HCT116 (cell line): ENCODE results near the gene FOXD3. TPM values are rescaled to one million over a fixed set of nuclear protein-coding genes. Genes with fewer than 3 reads are reported as not detected.

Source experiments
- ATAC-seq: fragments of 200-7000 bp; cut with Tn5 transposase; 2 replicates; pipeline ENCODE4 v1.9.1; 2020; ENCODE audit warnings: mild to moderate bottlenecking, moderate library complexity
- BruUV-seq: library from RNA; stranded (reverse); fragments of 400-500 nt; replicated peaks from 2 replicates; lab custom pipeline; 2021; lab: Mats Ljungman, UMichigan
- CTCF ChIA-PET: fragments of 300-600 bp; sonication (Branson Sonifier 250); formaldehyde crosslinking; loops from one replicate; lab custom pipeline; 2021; ENCODE audit warnings: antibody characterized with exemption; lab: Charles Lee
- POLR2A ChIA-PET: fragments of 300-600, 350-600 bp; sonication (Branson Sonifier 250); formaldehyde crosslinking; loops from one replicate; lab custom pipeline; 2021; ENCODE audit warnings: antibody characterized with exemption; lab: Charles Lee
- RAD21 ChIA-PET, 2 experiments: fragments of 300-600 bp; sonication (Branson Sonifier 250); formaldehyde crosslinking; loops; one replicate each; lab custom pipeline; 2023; ENCODE audit warnings: low total read pairs in 2 of 2; ENCODE audit not compliant: uncharacterized antibody in 2 of 2, unreplicated experiment in 2 of 2, low non-redundant PET in 1 of 2; lab: Charles Lee
- DNase-seq: peaks from one replicate; pipeline ENCODE4 v3.0.0-alpha.2; 2010; ENCODE audit warnings: low read depth, low spot score
- H2AFZ ChIP-seq: fragments of 200-600 bp; shearing (Covaris generic), sonication (generic); 2 replicates; pipeline ENCODE4 v1.6.1; 2017; ENCODE audit warnings: low read depth, mixed run types, mixed read lengths, antibody characterized with exemption, low read length; ENCODE audit not compliant: poor library complexity, severe bottlenecking
- H3K27ac ChIP-seq: 2 replicates; pipeline ENCODE4 v1.5.1; 2012; ENCODE audit warnings: low read depth, low read length
- H3K27me3 ChIP-seq: fragments of 200-600 bp; sonication (generic); 2 replicates; pipeline ENCODE4 v1.6.1; 2016; ENCODE audit warnings: mixed run types, low read length, mixed read lengths; ENCODE audit not compliant: insufficient read depth
- H3K36me3 ChIP-seq, 2 experiments: fragments of 200-500 bp in 1 of 2; fragments of 200-600 bp in 1 of 2; sonication (Bioruptor generic) in 1 of 2; sonication (generic) in 1 of 2; 2 replicates each; pipeline versions ENCODE4 v1.5.1 to v1.6.1; 2014 to 2016; ENCODE audit warnings: low read length in 2 of 2, inconsistent platforms in 1 of 2, mixed read lengths in 1 of 2, mixed run types in 1 of 2; ENCODE audit not compliant: insufficient read depth in 2 of 2, control insufficient read depth in 1 of 2
- H3K4me1 ChIP-seq, 2 experiments: fragments of 200-600 bp in 1 of 2; sonication (generic) in 1 of 2; 2 replicates each; pipeline versions ENCODE4 v1.5.1 to v1.6.1; 2012 to 2017; ENCODE audit warnings: low read length in 2 of 2, inconsistent platforms in 1 of 2, mild to moderate bottlenecking in 1 of 2, mixed read lengths in 1 of 2, mixed run types in 1 of 2, moderate library complexity in 1 of 2; ENCODE audit not compliant: insufficient read depth in 2 of 2, control insufficient read depth in 1 of 2
- H3K4me2 ChIP-seq: fragments of 200-600 bp; sonication (generic); 2 replicates; pipeline ENCODE4 v1.6.1; 2017; ENCODE audit warnings: mixed run types, low read length, mixed read lengths
- H3K4me3 ChIP-seq, 2 experiments: fragments of 200-600 bp in 1 of 2; sonication (generic) in 1 of 2; replicated peaks in 1 of 2; 2 replicates each; pipeline ENCODE4 v1.5.1; 2011 to 2016; ENCODE audit warnings: low read length in 2 of 2, control low read depth in 1 of 2, low read depth in 1 of 2, mild to moderate bottlenecking in 1 of 2, mixed read lengths in 1 of 2, mixed run types in 1 of 2
- H3K79me2 ChIP-seq: fragments of 200-600 bp; sonication (generic); 2 replicates; pipeline ENCODE4 v1.6.1; 2017; ENCODE audit warnings: mild to moderate bottlenecking, mixed run types, low read length, moderate library complexity, mixed read lengths; ENCODE audit not compliant: insufficient read depth
- H3K9ac ChIP-seq: fragments of 200-600 bp; sonication (generic); 2 replicates; pipeline ENCODE4 v1.6.1; 2016; ENCODE audit warnings: low read length, mixed read lengths
- H3K9me2 ChIP-seq: fragments of 200-600 bp; sonication (generic), shearing (Covaris generic); 2 replicates; pipeline ENCODE4 v1.6.1; 2017; ENCODE audit warnings: mixed run types, mild to moderate bottlenecking, moderate library complexity; ENCODE audit not compliant: insufficient read depth
- H3K9me3 ChIP-seq, 2 experiments: fragments of 200-500 bp in 1 of 2; fragments of 200-600 bp in 1 of 2; sonication (Bioruptor generic) in 1 of 2; sonication (generic) in 1 of 2; 2 replicates each; pipeline ENCODE4 v1.6.1; 2014 to 2017; ENCODE audit warnings: low read length in 2 of 2, mixed read lengths in 2 of 2, inconsistent platforms in 1 of 2, low read depth in 1 of 2, mild to moderate bottlenecking in 1 of 2, mixed run types in 1 of 2, moderate library complexity in 1 of 2; ENCODE audit not compliant: control insufficient read depth in 1 of 2, insufficient read depth in 1 of 2
- H4K20me1 ChIP-seq: fragments of 200-600 bp; sonication (generic), shearing (Covaris generic); 2 replicates; pipeline ENCODE4 v1.6.1; 2017; ENCODE audit warnings: mixed run types, mild to moderate bottlenecking, moderate library complexity; ENCODE audit not compliant: insufficient read depth
- CBX3 ChIP-seq: IDR thresholded peaks from 2 replicates; pipeline ENCODE4 v1.6.1; 2012; ENCODE audit warnings: low read depth
- FOSL1 ChIP-seq: IDR thresholded peaks from 2 replicates; pipeline ENCODE4 v1.6.1; 2012; ENCODE audit warnings: low read depth
- TCF7L2 ChIP-seq: IDR thresholded peaks from 2 replicates; pipeline ENCODE4 v1.7.0; 2011; ENCODE audit warnings: borderline replicate concordance, inconsistent platforms; ENCODE audit not compliant: insufficient read depth, insufficient read length; ENCODE audit errors: extremely low read depth
- YY1 ChIP-seq: IDR thresholded peaks from 2 replicates; pipeline ENCODE4 v1.6.1; 2011; ENCODE audit warnings: low read length, low read depth, moderate library complexity, mild to moderate bottlenecking; ENCODE audit not compliant: insufficient replicate concordance; ENCODE audit errors: extremely low read depth
- intact Hi-C: fragments of 100-400 bp; cut with micrococcal nuclease; formaldehyde crosslinking; loops from 2 replicates; pipeline ENCODE4 v1.10.0; 2022
- total RNA-seq: library from RNA; stranded (reverse); gene quantifications from one replicate; pipeline ENCODE4 v1.2.1, GENCODE V29; 2021; ENCODE audit not compliant: unreplicated experiment
- TF ChIP-seq, protein P1 (sequence below): IDR thresholded peaks from 2 replicates; pipeline ENCODE4 v1.6.1; 2012

The FOXD3 gene
- total RNA-seq, 1 experiment from 2014 or later, result 0.17 TPM

DNA sequence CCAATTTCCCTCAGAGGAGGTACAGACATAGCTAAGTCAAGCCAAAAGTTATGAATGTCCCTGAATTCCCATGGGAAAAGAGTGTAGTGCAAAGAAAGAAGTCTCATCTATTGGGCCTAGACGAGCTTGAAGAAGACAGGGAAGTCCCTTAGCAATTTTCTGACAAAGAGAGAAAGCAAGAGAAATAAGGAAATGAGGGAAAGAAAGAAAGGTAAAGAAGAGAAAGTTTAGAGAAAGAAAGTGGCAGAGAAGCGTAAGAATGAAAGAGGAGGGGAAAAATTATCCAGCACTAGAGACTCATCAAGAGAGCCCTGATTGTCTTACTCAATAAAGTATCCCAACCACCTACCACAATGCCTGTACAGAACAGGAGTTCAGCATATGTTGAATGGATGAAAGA, 40.6 kb upstream of the FOXD3 start:
- Histone ChIP-seq H3K9ac (no peak overlapping the region), H3K4me3 (no peak overlapping the region), H3K9me2 (no peaks in the 10 kb centered on the region), H3K27ac (no peak overlapping the region), H3K27me3 (no peaks in the 10 kb centered on the region), H3K9me3 (no peaks in the 10 kb centered on the region), H3K4me1 (no peaks in the 10 kb centered on the region), H3K4me2 (no peak overlapping the region), H3K36me3 (no peaks in the 10 kb centered on the region), H3K79me2 (no peaks in the 10 kb centered on the region), H2AFZ (no peak overlapping the region), H4K20me1 (no peaks in the 10 kb centered on the region)
- DNase-seq (no peak), ATAC-seq (no peak)
- ChIA-PET RAD21 (no interaction called here), POLR2A (no interaction called here), CTCF (no interaction called here)
- intact Hi-C loops, result no loop called here
- no TSS peak for BruUV-seq
- no peak for TF ChIP-seq TCF7L2

DNA sequence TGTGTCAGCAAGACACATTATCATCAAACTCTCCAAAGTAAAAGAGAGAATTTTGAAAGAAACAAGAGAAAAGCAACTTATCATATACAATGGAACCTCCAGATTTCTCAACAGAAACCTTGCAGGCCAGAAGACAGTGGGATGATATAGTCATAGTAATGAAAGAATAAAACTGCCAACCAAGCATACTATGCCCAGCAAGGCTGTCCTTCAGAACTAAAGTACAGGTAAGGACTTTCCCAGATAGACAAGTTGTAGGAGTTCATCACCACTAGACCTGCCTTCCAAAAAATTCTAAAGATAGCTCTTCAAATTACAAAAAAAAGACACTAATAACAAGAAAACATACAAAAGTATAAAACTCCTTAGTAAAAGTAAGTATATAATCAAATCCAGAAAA, 33.2 kb upstream of the FOXD3 start:
- no peaks in the 10 kb centered on the region for H3K79me2 ChIP-seq
- no peak overlapping the region for H3K9ac ChIP-seq
- no peak overlapping the region for H3K4me2 ChIP-seq
- ChIA-PET POLR2A (no interaction called here), CTCF (no interaction called here), RAD21 (no interaction called here)
- no peaks in the 10 kb centered on the region for H4K20me1 ChIP-seq
- ATAC-seq (no peak), DNase-seq (no peak)
- intact Hi-C loops, result no loop called here
- no peaks in the 10 kb centered on the region for H3K4me1 ChIP-seq
- TF ChIP-seq YY1 (no peak), FOSL1 (no peak), CBX3 (peak; percentile 25; the same call in 1 of the 2 replicates)
- TF ChIP-seq, protein P1, sequence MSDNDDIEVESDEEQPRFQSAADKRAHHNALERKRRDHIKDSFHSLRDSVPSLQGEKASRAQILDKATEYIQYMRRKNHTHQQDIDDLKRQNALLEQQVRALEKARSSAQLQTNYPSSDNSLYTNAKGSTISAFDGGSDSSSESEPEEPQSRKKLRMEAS, result no peak
- no peaks in the 10 kb centered on the region for H3K27me3 ChIP-seq
- no peak overlapping the region for H3K4me3 ChIP-seq
- H3K9me3 ChIP-seq, result peaks cover 0 to 6% of the 10 kb centered on the region in 2 experiments; a peak in 1 of 4 replicates
- no peaks in the 10 kb centered on the region for H3K36me3 ChIP-seq
- H2AFZ ChIP-seq, result no peak overlapping the region
- H3K9me2 ChIP-seq, result no peaks in the 10 kb centered on the region
- BruUV-seq, result no TSS peak
- H3K27ac ChIP-seq, result no peak overlapping the region
